Measurements from ENCODE around the gene MGMT.

Gene MGMT

GRCh38 chr10:129777687-129778086 is 310.6 kb downstream of the MGMT start:
- no peaks in the 10 kb centered on the region for H3K9me2 ChIP-seq (ENCODE audit: low read depth, low read length)
- no peak for TF ChIP-seq EZH2 (IDR thresholded peaks at IDR 0.05; ENCODE audit: borderline replicate concordance, low read length)
- TF ChIP-seq CTCF (IDR thresholded peaks at IDR 0.05; ENCODE audit: low read length): no peak
- H3K27ac ChIP-seq (ENCODE audit: low read depth, low read length, poor library complexity, severe bottlenecking): no peak overlapping the region
- H3K36me3 ChIP-seq (ENCODE audit: insufficient read depth, low read length): no peaks in the 10 kb centered on the region; the same call in 1 of the 2 replicates
- H3F3A ChIP-seq (ENCODE audit: insufficient read depth, low read length): no peaks in the 10 kb centered on the region
- no peak overlapping the region for H3K4me3 ChIP-seq (ENCODE audit: low read depth, low read length, poor library complexity, severe bottlenecking)
- H3K27me3 ChIP-seq (ENCODE audit: insufficient read depth, low read length): no peaks in the 10 kb centered on the region
- H3K4me2 ChIP-seq (ENCODE audit: low read length): no peak overlapping the region
- H2AFZ ChIP-seq (ENCODE audit: low read length): no peak overlapping the region
- H3K9ac ChIP-seq (ENCODE audit: low read length): no peak overlapping the region
- H4K20me1 ChIP-seq (ENCODE audit: insufficient read depth, low read length): no peaks in the 10 kb centered on the region
- H3K79me2 ChIP-seq (ENCODE audit: insufficient read depth, low read length): no peaks in the 10 kb centered on the region
- no peaks in the 10 kb centered on the region for H3K9me3 ChIP-seq (ENCODE audit: low read length)
- H3K4me1 ChIP-seq (ENCODE audit: insufficient read depth, low read length, severe bottlenecking): no peaks in the 10 kb centered on the region

GRCh38 chr10:129778571-129778970 is 311.5 kb downstream of the MGMT start:
- Histone ChIP-seq H4K20me1 (ENCODE audit: insufficient read depth, low read length) (no peaks in the 10 kb centered on the region), H3K4me1 (ENCODE audit: insufficient read depth, low read length, severe bottlenecking) (no peaks in the 10 kb centered on the region), H2AFZ (ENCODE audit: low read length) (no peak overlapping the region), H3K4me2 (ENCODE audit: low read length) (no peak overlapping the region), H3K9me2 (ENCODE audit: low read depth, low read length) (no peaks in the 10 kb centered on the region), H3K4me3 (ENCODE audit: low read depth, low read length, poor library complexity, severe bottlenecking) (no peak overlapping the region), H3K9ac (ENCODE audit: low read length) (no peak overlapping the region), H3F3A (ENCODE audit: insufficient read depth, low read length) (no peaks in the 10 kb centered on the region), H3K27me3 (ENCODE audit: insufficient read depth, low read length) (no peaks in the 10 kb centered on the region), H3K9me3 (ENCODE audit: low read length) (no peaks in the 10 kb centered on the region), H3K79me2 (ENCODE audit: insufficient read depth, low read length) (no peaks in the 10 kb centered on the region), H3K27ac (ENCODE audit: low read depth, low read length, poor library complexity, severe bottlenecking) (no peak overlapping the region), H3K36me3 (ENCODE audit: insufficient read depth, low read length) (no peaks in the 10 kb centered on the region; the same call in 1 of the 2 replicates)
- TF ChIP-seq EZH2 (IDR thresholded peaks at IDR 0.05; ENCODE audit: borderline replicate concordance, low read length): no peak
- no peak for TF ChIP-seq CTCF (IDR thresholded peaks at IDR 0.05; ENCODE audit: low read length)

GRCh38 chr10:129779126-129780111 is 312.4 kb downstream of the MGMT start:
- Histone ChIP-seq H3K9me2 (ENCODE audit: low read depth, low read length) (no peaks in the 10 kb centered on the region), H3K9ac (ENCODE audit: low read length) (no peak overlapping the region), H3K4me2 (ENCODE audit: low read length) (no peak overlapping the region), H3K4me1 (ENCODE audit: insufficient read depth, low read length, severe bottlenecking) (no peaks in the 10 kb centered on the region), H3K27me3 (ENCODE audit: insufficient read depth, low read length) (no peaks in the 10 kb centered on the region), H2AFZ (ENCODE audit: low read length) (no peak overlapping the region), H3F3A (ENCODE audit: insufficient read depth, low read length) (no peaks in the 10 kb centered on the region), H3K9me3 (ENCODE audit: low read length) (no peaks in the 10 kb centered on the region), H3K4me3 (ENCODE audit: low read depth, low read length, poor library complexity, severe bottlenecking) (no peak overlapping the region), H3K36me3 (ENCODE audit: insufficient read depth, low read length) (no peaks in the 10 kb centered on the region; the same call in 1 of the 2 replicates), H3K79me2 (ENCODE audit: insufficient read depth, low read length) (no peaks in the 10 kb centered on the region), H4K20me1 (ENCODE audit: insufficient read depth, low read length) (no peaks in the 10 kb centered on the region), H3K27ac (ENCODE audit: low read depth, low read length, poor library complexity, severe bottlenecking) (no peak overlapping the region)
- TF ChIP-seq EZH2 (IDR thresholded peaks at IDR 0.05; ENCODE audit: borderline replicate concordance, low read length) (no peak), CTCF (IDR thresholded peaks at IDR 0.05; ENCODE audit: low read length) (no peak)

All from OCI-LY1 (cell line).